Measurements from ENCODE around the gene HELZ.
"Not testable (repeated sequence)": the region's sequence is repeated elsewhere in the genome, so short reads cannot be mapped to it uniquely, and the experiment has no call there.

The HELZ gene

GRCh38 chr17:67050471-67051154, 194.4 kb downstream of the HELZ start:
- no peak for DNase-seq (ENCODE audit: low spot score)

GRCh38 chr17:67050066-67050465, 194.9 kb downstream of the HELZ start:
- DNase-seq (ENCODE audit: low spot score) = no peak

GRCh38 chr17:67049025-67049739, 195.8 kb downstream of the HELZ start:
- DNase-seq (ENCODE audit: low spot score) = no peak

- no peak for DNase-seq (ENCODE audit: low spot score)
These were observed 197.6 kb downstream of the HELZ start for GRCh38 chr17:67047382-67047781.

GRCh38 chr17:67046398-67046797, 198.6 kb downstream of the HELZ start:
- DNase-seq (ENCODE audit: low spot score) = no peak

- no peak for DNase-seq (ENCODE audit: low spot score)
These were observed 200.1 kb downstream of the HELZ start for GRCh38 chr17:67044940-67045339.

- no peak for DNase-seq (ENCODE audit: low spot score)
These were observed 200.8 kb downstream of the HELZ start, which contains the start of gene CACNG1 for GRCh38 chr17:67044016-67044772. Gene CACNG1, plus strand, starts transcription at chr17:67044554. Its CDS starts 107 bp downstream, at chr17:67044661.

GRCh38 chr17:67043283-67043682, 201.7 kb downstream of the HELZ start:
- no peak for DNase-seq (ENCODE audit: low spot score)

GRCh38 chr17:67041941-67042899, 202.8 kb downstream of the HELZ start:
- DNase-seq (ENCODE audit: low spot score) = no peak

- DNase-seq (ENCODE audit: low spot score) = no peak
These were observed 203.5 kb downstream of the HELZ start for GRCh38 chr17:67041531-67041930.

- not testable (repeated sequence) for DNase-seq (ENCODE audit: low spot score)
These were observed 203.9 kb downstream of the HELZ start for GRCh38 chr17:67041119-67041518.

- no peak for DNase-seq (ENCODE audit: low spot score)
These were observed 204.3 kb downstream of the HELZ start for GRCh38 chr17:67040652-67041051.

GRCh38 chr17:67038861-67039365, 206.1 kb downstream of the HELZ start:
- DNase-seq (ENCODE audit: low spot score) = no peak

GRCh38 chr17:67035131-67036083, 209.6 kb downstream of the HELZ start:
- DNase-seq (ENCODE audit: low spot score) = no peak

GRCh38 chr17:67033613-67034012, 211.4 kb downstream of the HELZ start:
- DNase-seq (ENCODE audit: low spot score) = no peak

GRCh38 chr17:67032985-67033384, 212.0 kb downstream of the HELZ start:
- DNase-seq (ENCODE audit: low spot score) = no peak

- no peak for DNase-seq (ENCODE audit: low spot score)
These were observed 212.6 kb downstream of the HELZ start for GRCh38 chr17:67032382-67032781.

- DNase-seq (ENCODE audit: low spot score) = no peak
These were observed 214.4 kb downstream of the HELZ start for GRCh38 chr17:67030641-67031040.

- DNase-seq (ENCODE audit: low spot score) = no peak
These were observed 217.9 kb downstream of the HELZ start for GRCh38 chr17:67027031-67027628.

- no peak for DNase-seq (ENCODE audit: low spot score)
These were observed 218.7 kb downstream of the HELZ start for GRCh38 chr17:67026341-67026740.
